AG09309 (cell line): ENCODE measurements around the gene COL6A3.

Experiments used
- DNase-seq: peaks from one replicate; pipeline ENCODE4 v3.0.0-alpha.2; 2010; ENCODE audit warnings: low read depth
- H3K4me3 ChIP-seq: 2 replicates; pipeline ENCODE4 v1.5.1; 2011; ENCODE audit warnings: mild to moderate bottlenecking, low read depth, low read length, moderate library complexity; ENCODE audit not compliant: control insufficient read depth
- CTCF ChIP-seq: IDR thresholded peaks from 2 replicates; pipeline ENCODE4 v1.5.1; 2011; ENCODE audit warnings: mild to moderate bottlenecking, low read depth, low read length, inconsistent platforms; ENCODE audit not compliant: insufficient read depth, control insufficient read depth; ENCODE audit errors: missing control alignments

The COL6A3 gene

GRCh38 chr2:237330541-237330940 lies 83.4 kb downstream of the COL6A3 start:
- TF ChIP-seq CTCF: no peak
- DNase-seq: no peak

GRCh38 chr2:237327175-237327950 lies 86.6 kb downstream of the COL6A3 start:
- DNase-seq: no peak
- no peak for TF ChIP-seq CTCF
- no peak overlapping the region for H3K4me3 ChIP-seq

More at GRCh38 chr2:237330541-237330940, 83.4 kb downstream of the COL6A3 start:
- no peak overlapping the region for H3K4me3 ChIP-seq

GRCh38 chr2:237326266-237327171 lies 87.4 kb downstream of the COL6A3 start:
- TF ChIP-seq CTCF: no peak
- H3K4me3 ChIP-seq: no peak overlapping the region
- DNase-seq: no peak

GRCh38 chr2:237324837-237325236 lies 89.1 kb downstream of the COL6A3 start:
- no peak for DNase-seq
- TF ChIP-seq CTCF: no peak
- no peak overlapping the region for H3K4me3 ChIP-seq

GRCh38 chr2:237324405-237324831 lies 89.5 kb downstream of the COL6A3 start:
- no peak for TF ChIP-seq CTCF
- no peak overlapping the region for H3K4me3 ChIP-seq
- DNase-seq: no peak

GRCh38 chr2:237323656-237324055 lies 90.3 kb downstream of the COL6A3 start:
- no peak overlapping the region for H3K4me3 ChIP-seq
- TF ChIP-seq CTCF: no peak

More at GRCh38 chr2:237323656-237324055, 90.3 kb downstream of the COL6A3 start:
- DNase-seq: no peak
